SJSA1 (cell line): ENCODE measurements around the gene BAIAP2. TPM values are rescaled to one million over a fixed set of nuclear protein-coding genes. Genes with fewer than 3 reads are reported as not detected.

Source experiments
- DNase-seq, 2 experiments: peaks; one replicate each; pipeline ENCODE4 v3.0.0-alpha.2; 2015 to 2020; ENCODE audit warnings: low spot score in 2 of 2, low read depth in 1 of 2
- H3K27ac ChIP-seq: fragments of 250-450 bp; sonication (Bioruptor Pico); 2 replicates; pipeline ENCODE4 v1.5.1; 2020; ENCODE audit warnings: mild to moderate bottlenecking, moderate library complexity
- H3K27me3 ChIP-seq: fragments of 250-450 bp; sonication (Bioruptor Pico); replicated peaks from 2 replicates; pipeline ENCODE4 v1.5.1; 2020; ENCODE audit warnings: mild to moderate bottlenecking, moderate library complexity
- H3K36me3 ChIP-seq: fragments of 250-450 bp; sonication (Bioruptor Pico); 2 replicates; pipeline ENCODE4 v1.5.1; 2020; ENCODE audit warnings: mild to moderate bottlenecking
- H3K4me1 ChIP-seq: fragments of 250-450 bp; sonication (Bioruptor Pico); replicated peaks from 2 replicates; pipeline ENCODE4 v1.6.1; 2021; ENCODE audit warnings: mild to moderate bottlenecking
- H3K4me3 ChIP-seq: fragments of 250-450 bp; sonication (Bioruptor Pico); 2 replicates; pipeline ENCODE4 v1.5.1; 2020; ENCODE audit warnings: mild to moderate bottlenecking
- H3K9me3 ChIP-seq: fragments of 250-450 bp; sonication (Bioruptor Pico); replicated peaks from 2 replicates; pipeline ENCODE4 v1.5.1; 2020; ENCODE audit warnings: mild to moderate bottlenecking
- total RNA-seq: library from RNA; depleted of rRNA; stranded (reverse); fragments of >200 nt; shearing (Covaris generic); gene quantifications from 2 replicates; pipeline ENCODE4 v1.2.3, GENCODE V29; 2014

The BAIAP2 gene
- total RNA-seq, 1 experiment from 2014 or later = 37.6 TPM

- Histone ChIP-seq H3K36me3 (peaks cover 7% of the 10 kb centered on the region), H3K27me3 (no peaks in the 10 kb centered on the region), H3K27ac (no peak overlapping the region), H3K9me3 (no peaks in the 10 kb centered on the region), H3K4me3 (no peak overlapping the region), H3K4me1 (peaks cover 40% of the 10 kb centered on the region)
- no peak for DNase-seq
These were observed 17.4 kb downstream of the BAIAP2 start for GRCh38 chr17:81052199-81052997.

- Histone ChIP-seq H3K4me1 (peaks cover 40% of the 10 kb centered on the region), H3K27me3 (no peaks in the 10 kb centered on the region), H3K4me3 (no peak overlapping the region), H3K27ac (no peak overlapping the region), H3K9me3 (no peaks in the 10 kb centered on the region), H3K36me3 (peaks cover 13% of the 10 kb centered on the region)
- no peak for DNase-seq
These were observed 18.4 kb downstream of the BAIAP2 start for GRCh38 chr17:81053041-81053970.

GRCh38 chr17:81054308-81054707 is 19.4 kb downstream of the BAIAP2 start:
- H3K27me3 ChIP-seq = no peaks in the 10 kb centered on the region
- H3K4me1 ChIP-seq = peaks cover 31% of the 10 kb centered on the region
- peaks cover 23% of the 10 kb centered on the region for H3K36me3 ChIP-seq
- DNase-seq = no peak
- H3K9me3 ChIP-seq = no peaks in the 10 kb centered on the region
- no peak overlapping the region for H3K27ac ChIP-seq
- H3K4me3 ChIP-seq = no peak overlapping the region

GRCh38 chr17:81054881-81055370 is 20.0 kb downstream of the BAIAP2 start:
- Histone ChIP-seq H3K27me3 (no peaks in the 10 kb centered on the region), H3K27ac (no peak overlapping the region)
- no peak for DNase-seq

GRCh38 chr17:81056312-81056711 is 21.4 kb downstream of the BAIAP2 start:
- peaks cover 11% of the 10 kb centered on the region for H3K4me1 ChIP-seq
- no peaks in the 10 kb centered on the region for H3K9me3 ChIP-seq
- no peak for DNase-seq
- H3K27ac ChIP-seq = no peak overlapping the region
- H3K36me3 ChIP-seq = peaks cover 40% of the 10 kb centered on the region
- no peak overlapping the region for H3K4me3 ChIP-seq
- no peaks in the 10 kb centered on the region for H3K27me3 ChIP-seq

More at GRCh38 chr17:81054881-81055370, 20.0 kb downstream of the BAIAP2 start:
- Histone ChIP-seq H3K9me3 (no peaks in the 10 kb centered on the region), H3K36me3 (peaks cover 29% of the 10 kb centered on the region), H3K4me3 (no peak overlapping the region), H3K4me1 (peaks cover 25% of the 10 kb centered on the region)

- no peak for DNase-seq
- H3K27me3 ChIP-seq = no peaks in the 10 kb centered on the region
- H3K4me1 ChIP-seq = peaks cover 2% of the 10 kb centered on the region
- no peak overlapping the region for H3K4me3 ChIP-seq
- no peak overlapping the region for H3K27ac ChIP-seq
- H3K9me3 ChIP-seq = no peaks in the 10 kb centered on the region
- peaks cover 45% of the 10 kb centered on the region for H3K36me3 ChIP-seq
These were observed 22.3 kb downstream of the BAIAP2 start for GRCh38 chr17:81057079-81057730.

GRCh38 chr17:81057777-81058176 is 22.8 kb downstream of the BAIAP2 start:
- H3K4me3 ChIP-seq = no peak overlapping the region
- peaks cover 45% of the 10 kb centered on the region for H3K36me3 ChIP-seq
- H3K27ac ChIP-seq = no peak overlapping the region
- no peaks in the 10 kb centered on the region for H3K27me3 ChIP-seq
- H3K9me3 ChIP-seq = no peaks in the 10 kb centered on the region
- H3K4me1 ChIP-seq = no peaks in the 10 kb centered on the region
- DNase-seq = no peak

- no peak for DNase-seq
- Histone ChIP-seq H3K9me3 (no peaks in the 10 kb centered on the region), H3K4me3 (no peak overlapping the region), H3K27ac (no peak overlapping the region), H3K36me3 (peaks cover 50% of the 10 kb centered on the region), H3K27me3 (no peaks in the 10 kb centered on the region), H3K4me1 (no peaks in the 10 kb centered on the region)
These were observed 23.4 kb downstream of the BAIAP2 start for GRCh38 chr17:81058263-81058871.

- Histone ChIP-seq H3K4me1 (no peaks in the 10 kb centered on the region), H3K27me3 (no peaks in the 10 kb centered on the region), H3K36me3 (peaks cover 56% of the 10 kb centered on the region), H3K27ac (no peak overlapping the region), H3K9me3 (no peaks in the 10 kb centered on the region), H3K4me3 (no peak overlapping the region)
- no peak for DNase-seq
These were observed 24.1 kb downstream of the BAIAP2 start for GRCh38 chr17:81059026-81059425.

- Histone ChIP-seq H3K4me1 (peaks cover 12% of the 10 kb centered on the region; the same call in 1 of the 2 replicates), H3K9me3 (no peaks in the 10 kb centered on the region), H3K27ac (no peak overlapping the region), H3K4me3 (no peak overlapping the region), H3K36me3 (peaks cover 58% of the 10 kb centered on the region), H3K27me3 (no peaks in the 10 kb centered on the region)
- DNase-seq = no peak
These were observed 25.5 kb downstream of the BAIAP2 start for GRCh38 chr17:81060416-81060815.

- H3K27me3 ChIP-seq = no peaks in the 10 kb centered on the region
- peaks cover 12% of the 10 kb centered on the region; the same call in 1 of the 2 replicates for H3K4me1 ChIP-seq
- H3K4me3 ChIP-seq = no peak overlapping the region
- no peak overlapping the region for H3K27ac ChIP-seq
- H3K36me3 ChIP-seq = peaks cover 66% of the 10 kb centered on the region
- no peak for DNase-seq
- H3K9me3 ChIP-seq = no peaks in the 10 kb centered on the region
These were observed 26.2 kb downstream of the BAIAP2 start for GRCh38 chr17:81061027-81061735.

GRCh38 chr17:81062014-81062780 is 27.2 kb downstream of the BAIAP2 start:
- H3K9me3 ChIP-seq = no peaks in the 10 kb centered on the region
- no peak for DNase-seq
- H3K4me3 ChIP-seq = no peak overlapping the region
- H3K36me3 ChIP-seq = peaks cover 75% of the 10 kb centered on the region
- no peaks in the 10 kb centered on the region for H3K27me3 ChIP-seq
- no peak overlapping the region for H3K27ac ChIP-seq
- peaks cover 12% of the 10 kb centered on the region; the same call in 1 of the 2 replicates for H3K4me1 ChIP-seq
